Cardiac ventricle fibroblast (primary cell): ENCODE measurements around the gene MMUT. TPM values are rescaled to one million over a fixed set of nuclear protein-coding genes. Genes with fewer than 3 reads are reported as not detected.

ENCODE experiments used
- total RNA-seq: library from RNA; depleted of rRNA; stranded (reverse); fragments of >200 nt; gene quantifications from 2 replicates; pipeline ENCODE4 v1.2.3, GENCODE V29; 2015

MMUT gene
- total RNA-seq: 11.8 and 14.9 TPM in 2 replicates

DNA sequence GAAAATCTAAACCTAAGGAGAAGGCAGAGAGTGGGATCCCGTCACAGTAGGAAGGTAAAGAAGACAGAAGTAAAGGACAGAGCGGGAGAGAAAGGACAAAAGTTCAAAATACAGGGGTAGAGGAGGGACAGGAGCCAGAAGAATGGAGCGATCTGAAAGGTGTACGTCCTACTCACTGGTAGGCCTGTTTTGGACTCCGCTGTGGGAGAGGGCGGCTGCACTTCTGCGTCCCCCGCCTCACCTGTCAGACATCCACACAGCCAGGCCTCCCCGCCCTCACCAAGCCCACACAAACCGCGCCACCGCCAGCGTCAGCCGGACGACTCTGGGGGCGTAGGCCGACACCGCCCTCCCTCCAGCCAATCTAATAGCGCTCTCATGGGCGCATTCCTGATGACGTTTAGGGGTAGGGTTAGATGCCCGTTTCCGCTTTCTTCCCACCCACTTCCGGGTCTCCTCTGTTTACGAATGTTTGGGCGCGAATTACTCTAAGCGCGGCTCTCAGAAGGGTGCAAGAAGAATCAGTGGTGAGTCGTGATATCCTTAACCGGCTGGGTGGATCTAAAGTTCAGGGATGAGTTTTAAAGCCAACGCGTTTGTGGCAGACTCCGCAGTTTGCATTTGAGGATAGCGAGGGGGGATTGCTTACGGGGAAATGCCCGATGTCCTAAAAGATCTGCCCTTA lies at the start of gene MMUT, which contains the start of gene CENPQ:
Gene MMUT (minus strand): TSS at position 327 of the 685 bp plus-strand sequence. CDS start 3,787 bp downstream, outside the sequence.
Gene CENPQ (plus strand): TSS at position 444 of the 685 bp plus-strand sequence. CDS start 6,807 bp downstream, outside the sequence.

DNA sequence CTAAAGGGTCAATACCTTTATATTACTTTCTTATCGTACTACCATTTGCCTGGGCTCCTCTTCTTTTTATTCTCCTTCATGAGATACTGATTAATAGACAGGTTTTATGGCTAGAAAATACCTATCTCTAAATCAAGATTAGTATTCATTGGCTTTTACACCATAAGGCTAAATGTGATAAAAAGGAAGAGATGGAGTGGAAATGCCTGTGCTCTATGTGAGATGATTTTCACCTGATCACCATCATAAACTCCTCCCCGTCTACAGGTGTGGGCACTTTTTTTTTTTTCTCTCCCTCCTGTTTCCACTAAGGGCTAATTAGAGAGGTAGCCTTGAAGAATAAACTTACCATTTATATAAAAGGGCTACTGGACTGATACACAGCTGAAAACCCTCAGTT lies 36.6 kb upstream of the MMUT start, which contains the start of gene GLYATL3:
Gene GLYATL3 (plus strand): TSS at position 301 of the 400 bp plus-strand sequence. CDS start 12,068 bp downstream, outside the sequence.

Other genes with a start within 250 kb of the MMUT start
- 2.4 and 2.7 TPM in 2 replicates for gene CENPQ, start 117 bp upstream of the MMUT start, total RNA-seq
- gene GLYATL3, start 36.7 kb upstream of the MMUT start, total RNA-seq: not detected in 2 replicates
- gene C6orf141, start 87.4 kb upstream of the MMUT start, total RNA-seq: 2.2 TPM in 1 of 2 replicates, not detected in the other
- gene RHAG, start 173.6 kb upstream of the MMUT start, total RNA-seq: not detected in 2 replicates